Mammary epithelial cell (primary cell): ENCODE data around the gene FAM89A.

Experiments used
- EZH2 ChIP-seq: IDR thresholded peaks from 2 replicates; pipeline ENCODE4 v1.6.1; 2012; ENCODE audit warnings: low read length, inconsistent platforms, borderline replicate concordance
- TF ChIP-seq, protein P1 (sequence below), 2 donors: IDR thresholded peaks in 1 of 2; conservative IDR thresholded peaks in 1 of 2; 2 replicates each; pipeline ENCODE4 v1.5.1; 2011 to 2012; ENCODE audit warnings: inconsistent platforms in 2 of 2, low read length in 2 of 2, mild to moderate bottlenecking in 2 of 2, control low read depth in 1 of 2, low read depth in 1 of 2; ENCODE audit not compliant: insufficient read depth in 1 of 2; ENCODE audit errors: extremely low read depth in 1 of 2

DNA sequence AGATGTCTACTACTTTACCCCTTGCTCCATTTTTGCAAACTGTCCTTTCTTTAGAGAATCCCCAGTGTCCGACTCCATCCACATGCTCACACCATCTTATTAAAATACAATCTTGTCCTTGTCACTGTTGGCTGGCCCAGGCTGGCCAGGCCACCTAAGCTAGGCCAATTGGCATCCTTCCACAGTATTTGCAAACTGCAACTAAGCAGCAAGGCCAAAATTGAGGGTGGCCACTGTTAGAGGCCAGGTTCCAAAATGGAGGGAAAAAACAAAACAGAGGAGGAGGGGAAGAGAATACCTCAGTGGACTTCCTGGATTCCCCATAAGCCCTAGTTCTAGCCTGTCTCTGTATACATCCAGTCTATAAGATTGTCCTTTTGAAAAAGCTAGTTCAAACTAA, 4.3 kb downstream of the FAM89A start:
- TF ChIP-seq, protein P1, sequence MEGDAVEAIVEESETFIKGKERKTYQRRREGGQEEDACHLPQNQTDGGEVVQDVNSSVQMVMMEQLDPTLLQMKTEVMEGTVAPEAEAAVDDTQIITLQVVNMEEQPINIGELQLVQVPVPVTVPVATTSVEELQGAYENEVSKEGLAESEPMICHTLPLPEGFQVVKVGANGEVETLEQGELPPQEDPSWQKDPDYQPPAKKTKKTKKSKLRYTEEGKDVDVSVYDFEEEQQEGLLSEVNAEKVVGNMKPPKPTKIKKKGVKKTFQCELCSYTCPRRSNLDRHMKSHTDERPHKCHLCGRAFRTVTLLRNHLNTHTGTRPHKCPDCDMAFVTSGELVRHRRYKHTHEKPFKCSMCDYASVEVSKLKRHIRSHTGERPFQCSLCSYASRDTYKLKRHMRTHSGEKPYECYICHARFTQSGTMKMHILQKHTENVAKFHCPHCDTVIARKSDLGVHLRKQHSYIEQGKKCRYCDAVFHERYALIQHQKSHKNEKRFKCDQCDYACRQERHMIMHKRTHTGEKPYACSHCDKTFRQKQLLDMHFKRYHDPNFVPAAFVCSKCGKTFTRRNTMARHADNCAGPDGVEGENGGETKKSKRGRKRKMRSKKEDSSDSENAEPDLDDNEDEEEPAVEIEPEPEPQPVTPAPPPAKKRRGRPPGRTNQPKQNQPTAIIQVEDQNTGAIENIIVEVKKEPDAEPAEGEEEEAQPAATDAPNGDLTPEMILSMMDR (conservative IDR thresholded peaks at IDR 0.05 in 1 of 2, IDR thresholded peaks at IDR 0.05 in 1 of 2; ENCODE audit: extremely low read depth in 1 of 2, insufficient read depth in 1 of 2, low read depth in 1 of 2, low read length in 2 of 2), result no peak
- TF ChIP-seq EZH2, result no peak
